ENCODE data around the gene CUL3.

- TF ChIP-seq, protein P1, sequence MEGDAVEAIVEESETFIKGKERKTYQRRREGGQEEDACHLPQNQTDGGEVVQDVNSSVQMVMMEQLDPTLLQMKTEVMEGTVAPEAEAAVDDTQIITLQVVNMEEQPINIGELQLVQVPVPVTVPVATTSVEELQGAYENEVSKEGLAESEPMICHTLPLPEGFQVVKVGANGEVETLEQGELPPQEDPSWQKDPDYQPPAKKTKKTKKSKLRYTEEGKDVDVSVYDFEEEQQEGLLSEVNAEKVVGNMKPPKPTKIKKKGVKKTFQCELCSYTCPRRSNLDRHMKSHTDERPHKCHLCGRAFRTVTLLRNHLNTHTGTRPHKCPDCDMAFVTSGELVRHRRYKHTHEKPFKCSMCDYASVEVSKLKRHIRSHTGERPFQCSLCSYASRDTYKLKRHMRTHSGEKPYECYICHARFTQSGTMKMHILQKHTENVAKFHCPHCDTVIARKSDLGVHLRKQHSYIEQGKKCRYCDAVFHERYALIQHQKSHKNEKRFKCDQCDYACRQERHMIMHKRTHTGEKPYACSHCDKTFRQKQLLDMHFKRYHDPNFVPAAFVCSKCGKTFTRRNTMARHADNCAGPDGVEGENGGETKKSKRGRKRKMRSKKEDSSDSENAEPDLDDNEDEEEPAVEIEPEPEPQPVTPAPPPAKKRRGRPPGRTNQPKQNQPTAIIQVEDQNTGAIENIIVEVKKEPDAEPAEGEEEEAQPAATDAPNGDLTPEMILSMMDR (IDR thresholded peaks at IDR 0.05), result no peak
- TF ChIP-seq POLR2A (IDR thresholded peaks at IDR 0.05), result no peak
Observed at GRCh38 chr2:224457408-224458096, 127.6 kb downstream of the CUL3 start.

All from body of pancreas (tissue), 4 donors.